DND-41 (cell line): ENCODE data around the gene PORCN.

ENCODE experiments used
- ATAC-seq: fragments of 200-7000 bp; cut with Tn5 transposase; 3 replicates; pipeline ENCODE4 v1.9.1; 2021; ENCODE audit warnings: low read depth; ENCODE audit not compliant: insufficient read depth
- DNase-seq: peaks from one replicate; pipeline ENCODE4 v3.0.0-alpha.2; 2020
- H2AFZ ChIP-seq: 2 replicates; pipeline ENCODE4 v1.6.0; 2012; ENCODE audit warnings: low read depth, low read length
- H3K27ac ChIP-seq: 2 replicates; pipeline ENCODE4 v1.5.1; 2012; ENCODE audit warnings: low read length, inconsistent platforms
- H3K27me3 ChIP-seq: fragments of 200-600 bp; sonication (generic); 2 replicates; pipeline ENCODE4 v1.6.0; 2012; ENCODE audit warnings: low read length, mild to moderate bottlenecking, inconsistent platforms; ENCODE audit not compliant: insufficient read depth, poor library complexity
- H3K36me3 ChIP-seq: 2 replicates; pipeline ENCODE4 v1.5.1; 2012; ENCODE audit warnings: low read length, inconsistent platforms; ENCODE audit not compliant: insufficient read depth
- H3K4me1 ChIP-seq: 2 replicates; pipeline ENCODE4 v1.5.1; 2012; ENCODE audit warnings: mild to moderate bottlenecking, low read length; ENCODE audit not compliant: insufficient read depth
- H3K4me2 ChIP-seq: 2 replicates; pipeline ENCODE4 v1.6.0; 2012; ENCODE audit warnings: mild to moderate bottlenecking, moderate library complexity, low read length, inconsistent platforms; ENCODE audit not compliant: insufficient read depth
- H3K4me3 ChIP-seq, 2 experiments: fragments of 200-600 bp in 1 of 2; shearing (Covaris generic) in 1 of 2; 2 replicates each; pipeline ENCODE4 v1.5.1; 2012 to 2016; ENCODE audit warnings: inconsistent platforms in 2 of 2, low read length in 2 of 2, mild to moderate bottlenecking in 2 of 2, low read depth in 1 of 2, moderate library complexity in 1 of 2
- H3K79me2 ChIP-seq: 2 replicates; pipeline ENCODE4 v1.6.0; 2012; ENCODE audit warnings: low read length, inconsistent platforms; ENCODE audit not compliant: insufficient read depth
- H3K9ac ChIP-seq: 2 replicates; pipeline ENCODE4 v1.6.0; 2012; ENCODE audit warnings: low read depth, mild to moderate bottlenecking, inconsistent platforms, low read length, moderate library complexity
- H3K9me3 ChIP-seq: 2 replicates; pipeline ENCODE4 v1.5.1; 2012; ENCODE audit warnings: low read length, moderate library complexity, mild to moderate bottlenecking, inconsistent platforms; ENCODE audit not compliant: insufficient read depth, severe bottlenecking
- H4K20me1 ChIP-seq: 2 replicates; pipeline ENCODE4 v1.6.0; 2012; ENCODE audit warnings: low read length; ENCODE audit not compliant: insufficient read depth
- CTCF ChIP-seq: IDR thresholded peaks from 2 replicates; pipeline ENCODE4 v1.5.1; 2012; ENCODE audit warnings: borderline replicate concordance, low read length, moderate library complexity, mild to moderate bottlenecking; ENCODE audit not compliant: poor library complexity, severe bottlenecking; ENCODE audit errors: extremely low read depth
- EZH2 ChIP-seq: IDR thresholded peaks from 3 replicates; pipeline ENCODE4 v1.6.1; 2012; ENCODE audit warnings: borderline replicate concordance, low read depth, mild to moderate bottlenecking, moderate library complexity, low read length, inconsistent platforms; ENCODE audit not compliant: severe bottlenecking

Gene PORCN

GRCh38 chrX:48488034-48488433 is 20.8 kb upstream of the PORCN start:
- Histone ChIP-seq H3K36me3 (peaks cover 8% of the 10 kb centered on the region; the same call in 1 of the 2 replicates), H3K9me3 (no peaks in the 10 kb centered on the region), H3K27ac (no peak overlapping the region), H3K9ac (no peak overlapping the region), H3K4me1 (no peaks in the 10 kb centered on the region), H3K27me3 (no peaks in the 10 kb centered on the region), H3K4me2 (no peak overlapping the region), H3K79me2 (no peaks in the 10 kb centered on the region), H2AFZ (no peak overlapping the region), H4K20me1 (no peaks in the 10 kb centered on the region), H3K4me3 (no peak overlapping the region)
- ATAC-seq (no peak), DNase-seq (no peak)
- TF ChIP-seq EZH2: no peak
- no peak for TF ChIP-seq CTCF

- H3K27me3 ChIP-seq: no peaks in the 10 kb centered on the region
- H3K4me1 ChIP-seq: no peaks in the 10 kb centered on the region
- DNase-seq: no peak
- H3K27ac ChIP-seq: no peak overlapping the region
- H3K9ac ChIP-seq: no peak overlapping the region
- H3K4me2 ChIP-seq: no peak overlapping the region
- H3K36me3 ChIP-seq: peaks cover 2% of the 10 kb centered on the region; the same call in 1 of the 2 replicates
- H3K79me2 ChIP-seq: no peaks in the 10 kb centered on the region
- no peak for ATAC-seq
- H4K20me1 ChIP-seq: no peaks in the 10 kb centered on the region
- H3K9me3 ChIP-seq: no peaks in the 10 kb centered on the region
- H2AFZ ChIP-seq: no peak overlapping the region
- TF ChIP-seq EZH2 (no peak), CTCF (no peak)
- no peak overlapping the region for H3K4me3 ChIP-seq
Measured at GRCh38 chrX:48489296-48489695, 19.5 kb upstream of the PORCN start.

- TF ChIP-seq EZH2: no peak
- no peak for TF ChIP-seq CTCF
- H3K9me3 ChIP-seq: no peaks in the 10 kb centered on the region
- no peak for DNase-seq
- H4K20me1 ChIP-seq: no peaks in the 10 kb centered on the region
- no peak overlapping the region for H3K4me2 ChIP-seq
- H3K9ac ChIP-seq: no peak overlapping the region
- ATAC-seq: no peak
- H3K4me1 ChIP-seq: no peaks in the 10 kb centered on the region
- H3K27ac ChIP-seq: no peak overlapping the region
- H3K36me3 ChIP-seq: peaks cover 2% of the 10 kb centered on the region; the same call in 1 of the 2 replicates
- no peak overlapping the region for H2AFZ ChIP-seq
- H3K4me3 ChIP-seq: no peak overlapping the region
- H3K79me2 ChIP-seq: no peaks in the 10 kb centered on the region
- no peaks in the 10 kb centered on the region for H3K27me3 ChIP-seq
Measured at GRCh38 chrX:48489892-48490291, 18.9 kb upstream of the PORCN start.

- DNase-seq: no peak
- Histone ChIP-seq H3K27me3 (no peaks in the 10 kb centered on the region), H3K9ac (no peak overlapping the region), H3K4me3 (no peak overlapping the region), H3K4me2 (no peak overlapping the region), H3K9me3 (no peaks in the 10 kb centered on the region), H3K36me3 (peaks cover 2% of the 10 kb centered on the region; the same call in 1 of the 2 replicates), H3K79me2 (no peaks in the 10 kb centered on the region), H4K20me1 (no peaks in the 10 kb centered on the region), H3K4me1 (no peaks in the 10 kb centered on the region), H2AFZ (no peak overlapping the region), H3K27ac (no peak overlapping the region)
- TF ChIP-seq CTCF (no peak), EZH2 (no peak)
- ATAC-seq: no peak
Measured at GRCh38 chrX:48490661-48491060, 18.1 kb upstream of the PORCN start.
